GM19240 (cell line): Measurements from ENCODE around the gene CHST12.
"Not testable (repeated sequence)": the region's sequence is repeated elsewhere in the genome, so short reads cannot be mapped to it uniquely, and the experiment has no call there.

Source experiments
- DNase-seq: peaks from one replicate; pipeline ENCODE4 v3.0.0; 2011; ENCODE audit warnings: low spot score; ENCODE audit not compliant: insufficient read length

The CHST12 gene

GRCh38 chr7:2435146-2435545 lies 31.7 kb downstream of the CHST12 start:
- no peak for DNase-seq

- no peak for DNase-seq
These were observed 33.1 kb downstream of the CHST12 start for GRCh38 chr7:2436341-2437104.

GRCh38 chr7:2437136-2437535 lies 33.7 kb downstream of the CHST12 start:
- no peak for DNase-seq

- no peak for DNase-seq
These were observed 34.2 kb downstream of the CHST12 start for GRCh38 chr7:2437537-2438148.

- DNase-seq = no peak
These were observed 34.8 kb downstream of the CHST12 start for GRCh38 chr7:2438186-2438585.

- no peak for DNase-seq
These were observed 35.4 kb downstream of the CHST12 start for GRCh38 chr7:2438775-2439174.

GRCh38 chr7:2440608-2441245 lies 37.3 kb downstream of the CHST12 start:
- DNase-seq = no peak

GRCh38 chr7:2441430-2442058 lies 38.1 kb downstream of the CHST12 start:
- no peak for DNase-seq

- no peak for DNase-seq
These were observed 40.1 kb downstream of the CHST12 start for GRCh38 chr7:2443491-2443890.

- no peak for DNase-seq
These were observed 41.1 kb downstream of the CHST12 start for GRCh38 chr7:2444476-2444875.

GRCh38 chr7:2445047-2445446 lies 41.6 kb downstream of the CHST12 start:
- no peak for DNase-seq

GRCh38 chr7:2445898-2446555 lies 42.6 kb downstream of the CHST12 start:
- DNase-seq = no peak

- no peak for DNase-seq
These were observed 43.3 kb downstream of the CHST12 start for GRCh38 chr7:2446676-2447075.

GRCh38 chr7:2450198-2451107 lies 47.0 kb downstream of the CHST12 start:
- no peak for DNase-seq

GRCh38 chr7:2451171-2452073 lies 48.0 kb downstream of the CHST12 start:
- DNase-seq = peak; percentile 87

GRCh38 chr7:2452074-2452507 lies 48.7 kb downstream of the CHST12 start:
- DNase-seq = no peak

GRCh38 chr7:2452643-2453270 lies 49.3 kb downstream of the CHST12 start:
- DNase-seq = no peak

GRCh38 chr7:2453849-2454248 lies 50.4 kb downstream of the CHST12 start:
- DNase-seq = not testable (repeated sequence)

GRCh38 chr7:2459674-2460073 lies 56.3 kb downstream of the CHST12 start:
- no peak for DNase-seq
